ENCODE measurements around the gene ELP2.

ELP2 gene

DNA sequence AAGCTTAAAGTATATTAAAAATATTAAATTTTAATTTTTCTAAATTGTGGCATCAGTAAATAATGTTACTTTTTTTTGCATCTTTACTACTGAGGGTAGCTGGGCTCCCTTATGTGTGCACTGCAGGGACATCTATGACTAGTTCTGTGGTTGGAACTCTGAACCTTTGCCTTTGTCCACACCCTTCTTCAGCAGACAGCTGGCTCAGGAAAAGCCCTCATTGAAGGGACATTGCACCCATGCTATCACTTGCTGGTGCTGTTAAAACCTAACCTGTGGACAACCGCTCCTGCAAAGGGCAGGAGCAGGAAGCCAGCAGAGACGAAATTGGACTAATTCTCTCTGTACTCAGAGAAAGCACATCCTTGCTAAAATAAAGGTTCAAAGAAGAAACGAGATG lies 87.6 kb downstream of the ELP2 start:
- no peak for DNase-seq (ENCODE audit: low spot score)

DNA sequence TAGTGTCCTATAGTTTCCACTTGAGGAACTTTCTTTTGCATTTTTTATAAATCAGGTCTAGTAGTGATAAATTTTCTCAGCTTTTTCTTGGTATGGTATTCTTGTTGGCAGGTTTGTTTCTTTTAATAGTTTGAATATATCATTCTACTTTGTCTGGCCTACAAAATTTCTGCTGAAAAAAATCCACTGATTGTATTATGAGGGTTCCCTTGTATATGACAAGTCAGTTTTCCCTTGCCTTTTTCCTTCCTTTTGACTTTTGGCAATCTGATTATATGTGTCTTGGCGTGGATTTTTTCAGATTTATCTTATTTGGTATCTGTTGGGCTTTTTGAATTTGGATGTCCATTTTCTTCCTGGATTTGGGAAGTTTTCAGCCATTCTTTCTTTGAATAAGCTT lies 99.5 kb downstream of the ELP2 start:
- DNase-seq (ENCODE audit: low spot score) = no peak

Data from NAMALWA (cell line).